Measurements from ENCODE around the gene CD300E. TPM values are rescaled to one million over a fixed set of nuclear protein-coding genes. Genes with fewer than 3 reads are reported as not detected.

The CD300E gene
- total and polyA plus RNA-seq, 2 of the 4 experiments (the other 2 are of a cell fraction), result not detected

GRCh38 chr17:74561586-74561985, 62.0 kb downstream of the CD300E start:
- Histone ChIP-seq H3K56ac (ENCODE audit: extremely low read depth, insufficient read depth, low read length) (no peak overlapping the region), H3K36me3 (ENCODE audit: control insufficient read depth, insufficient read depth, low read length) (no peaks in the 10 kb centered on the region), H4K5ac (ENCODE audit: low read depth, low read length) (no peak overlapping the region), H3K4me1 (ENCODE audit: control insufficient read depth, insufficient read depth, low read length) (no peaks in the 10 kb centered on the region), H4K8ac (ENCODE audit: low read depth in 2 of 2, low read length in 2 of 2) (no peak overlapping the region), H2BK5ac (ENCODE audit: low read depth, low read length, poor library complexity, severe bottlenecking) (no peak overlapping the region), H3K4ac (ENCODE audit: low read depth, low read length) (no peak overlapping the region), H3K23ac (ENCODE audit: low read depth, low read length) (no peak overlapping the region), H2AK9ac (replicated peaks; ENCODE audit: low read depth, low read length, poor library complexity) (no peak overlapping the region), H2BK120ac (ENCODE audit: low read depth, low read length) (no peak overlapping the region), H2AK5ac (ENCODE audit: low read depth, low read length) (no peak overlapping the region), H3K9me3 (ENCODE audit: control insufficient read depth, insufficient read depth, low read length) (peaks cover 30% of the 10 kb centered on the region), H2BK20ac (ENCODE audit: low read depth, low read length) (no peak overlapping the region), H3K79me1 (ENCODE audit: low read depth in 1 of 2, low read length in 2 of 2) (no peaks in the 10 kb centered on the region), H3K27ac (ENCODE audit: insufficient read depth, low read length) (no peak overlapping the region), H3K9me1 (ENCODE audit: insufficient read depth, low read length) (no peaks in the 10 kb centered on the region), H4K91ac (ENCODE audit: insufficient read depth, low read depth, low read length) (no peak overlapping the region), H3K4me3 (ENCODE audit: insufficient read depth, low read depth, low read length) (no peak overlapping the region), H3K4me2 (ENCODE audit: low read depth, low read length) (no peak overlapping the region), H2AFZ (replicated peaks; ENCODE audit: low read length, poor library complexity) (no peak overlapping the region), H3K18ac (ENCODE audit: low read depth, low read length) (no peak overlapping the region), H3K14ac (replicated peaks; ENCODE audit: low read depth, low read length) (no peak overlapping the region), H3K27me3 (ENCODE audit: control insufficient read depth, insufficient read depth, low read length) (no peaks in the 10 kb centered on the region), H4K20me1 (ENCODE audit: insufficient read depth, low read length) (no peaks in the 10 kb centered on the region), H3K9ac (ENCODE audit: low read depth, low read length) (no peak overlapping the region), H2BK15ac (ENCODE audit: low read depth, low read length) (no peak overlapping the region)
- TF ChIP-seq BHLHE40 (IDR thresholded peaks at IDR 0.05; ENCODE audit: low read depth, low read length), result no peak
- no peak for TF ChIP-seq ELK1 (IDR thresholded peaks at IDR 0.05; ENCODE audit: borderline replicate concordance, low read depth, low read length)
- no peak for TF ChIP-seq CHD1 (IDR thresholded peaks at IDR 0.05; ENCODE audit: low read depth, low read length)
- no peak for TF ChIP-seq RAD21 (IDR thresholded peaks at IDR 0.05; ENCODE audit: low read length)
- TF ChIP-seq, protein P1, sequence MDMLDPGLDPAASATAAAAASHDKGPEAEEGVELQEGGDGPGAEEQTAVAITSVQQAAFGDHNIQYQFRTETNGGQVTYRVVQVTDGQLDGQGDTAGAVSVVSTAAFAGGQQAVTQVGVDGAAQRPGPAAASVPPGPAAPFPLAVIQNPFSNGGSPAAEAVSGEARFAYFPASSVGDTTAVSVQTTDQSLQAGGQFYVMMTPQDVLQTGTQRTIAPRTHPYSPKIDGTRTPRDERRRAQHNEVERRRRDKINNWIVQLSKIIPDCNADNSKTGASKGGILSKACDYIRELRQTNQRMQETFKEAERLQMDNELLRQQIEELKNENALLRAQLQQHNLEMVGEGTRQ (IDR thresholded peaks at IDR 0.05; ENCODE audit: low read depth, low read length), result no peak
- TF ChIP-seq FOS (IDR thresholded peaks at IDR 0.05; ENCODE audit: low read depth, low read length), result no peak
- no peak for TF ChIP-seq CTCF (conservative IDR thresholded peaks at IDR 0.05; ENCODE audit: low read depth, low read length)
- no peak for TF ChIP-seq SMC3 (IDR thresholded peaks at IDR 0.05; ENCODE audit: low read depth, low read length)
- no peak for TF ChIP-seq RCOR1 (IDR thresholded peaks at IDR 0.05; ENCODE audit: insufficient replicate concordance, low read length)
- TF ChIP-seq RFX5 (IDR thresholded peaks at IDR 0.05; ENCODE audit: low read depth, low read length), result no peak
- no peak for TF ChIP-seq MAFK (IDR thresholded peaks at IDR 0.05; ENCODE audit: low read depth, low read length)
- no peak for TF ChIP-seq CEBPB (IDR thresholded peaks at IDR 0.05; ENCODE audit: low read depth, low read length)
- TF ChIP-seq MXI1 (IDR thresholded peaks at IDR 0.05; ENCODE audit: borderline replicate concordance, low read depth, low read length), result no peak
- no peak for TF ChIP-seq MAZ (IDR thresholded peaks at IDR 0.05; ENCODE audit: borderline replicate concordance, low read depth, low read length)
- no peak for TF ChIP-seq POLR2A (IDR thresholded peaks at IDR 0.05; ENCODE audit: low read depth, low read length)
- TF ChIP-seq NFE2L2 (IDR thresholded peaks at IDR 0.05; ENCODE audit: low read depth, low read length), result no peak
- CTCF ChIA-PET, result no interaction called here
- 50% methylated on average over 1 of the region's 3 CpGs; no CpG with 5 or more reads in 1 of the 2 experiments for WGBS, 2 experiments (ENCODE audit: extremely low coverage in 2 of 2, insufficient read length in 1 of 2)
- in situ Hi-C loops (cut with MboI; ENCODE audit: low sequenced_read_pairs) (no loop called here), dilution Hi-C loops (cut with HindIII; ENCODE audit: low sequenced_read_pairs, unreplicated experiment) (no loop called here), intact Hi-C loops (cut with micrococcal nuclease) (no loop called here)
- POLR2A ChIA-PET (ENCODE audit: unreplicated experiment), result no interaction called here
- no peak for DNase-seq
- no TSS peak for BruUV-seq (replicated peaks)
- no peak for ATAC-seq (ENCODE audit: low read depth)
